Measurements from ENCODE around the gene FOXE3.

DNA sequence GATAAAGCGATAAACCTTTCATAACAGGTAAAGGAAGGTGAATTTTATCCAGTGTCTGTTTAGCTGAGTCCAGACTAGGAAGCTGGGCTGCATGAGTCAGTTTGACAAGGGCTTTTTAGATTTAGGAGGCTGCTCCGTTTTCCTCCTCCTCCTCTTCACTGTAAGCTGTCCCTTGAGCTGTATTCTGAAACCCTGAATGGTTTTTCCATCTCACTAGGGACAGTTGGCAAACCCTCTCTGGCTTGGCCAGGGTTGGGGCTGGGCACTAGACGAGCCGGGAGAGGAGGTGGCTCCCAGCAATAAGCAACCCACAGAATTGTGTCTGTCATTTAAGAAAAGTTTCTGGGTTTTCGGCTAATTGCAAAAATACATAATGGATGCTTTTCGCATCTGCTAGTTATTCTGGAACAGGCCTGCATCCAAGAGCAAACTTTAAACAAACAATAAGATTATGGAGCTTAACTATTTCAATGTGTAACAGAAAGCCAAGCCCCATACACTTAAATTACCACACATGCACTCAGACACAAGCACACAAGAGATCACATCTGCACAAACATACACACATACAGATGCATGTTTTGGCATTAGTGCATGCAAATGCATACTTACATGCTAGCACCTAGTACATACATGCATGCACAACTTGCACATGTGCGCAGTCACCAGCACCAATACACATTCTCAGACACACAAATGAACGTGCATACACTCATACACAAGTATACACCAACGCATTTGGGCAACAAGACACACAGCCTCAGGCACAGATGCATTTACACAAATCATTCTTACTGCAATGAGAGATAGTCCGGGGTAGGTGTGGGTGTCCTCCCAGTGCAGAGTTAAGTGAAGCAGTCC is 27.8 kb upstream of the FOXE3 start:
- TF ChIP-seq, protein P1, sequence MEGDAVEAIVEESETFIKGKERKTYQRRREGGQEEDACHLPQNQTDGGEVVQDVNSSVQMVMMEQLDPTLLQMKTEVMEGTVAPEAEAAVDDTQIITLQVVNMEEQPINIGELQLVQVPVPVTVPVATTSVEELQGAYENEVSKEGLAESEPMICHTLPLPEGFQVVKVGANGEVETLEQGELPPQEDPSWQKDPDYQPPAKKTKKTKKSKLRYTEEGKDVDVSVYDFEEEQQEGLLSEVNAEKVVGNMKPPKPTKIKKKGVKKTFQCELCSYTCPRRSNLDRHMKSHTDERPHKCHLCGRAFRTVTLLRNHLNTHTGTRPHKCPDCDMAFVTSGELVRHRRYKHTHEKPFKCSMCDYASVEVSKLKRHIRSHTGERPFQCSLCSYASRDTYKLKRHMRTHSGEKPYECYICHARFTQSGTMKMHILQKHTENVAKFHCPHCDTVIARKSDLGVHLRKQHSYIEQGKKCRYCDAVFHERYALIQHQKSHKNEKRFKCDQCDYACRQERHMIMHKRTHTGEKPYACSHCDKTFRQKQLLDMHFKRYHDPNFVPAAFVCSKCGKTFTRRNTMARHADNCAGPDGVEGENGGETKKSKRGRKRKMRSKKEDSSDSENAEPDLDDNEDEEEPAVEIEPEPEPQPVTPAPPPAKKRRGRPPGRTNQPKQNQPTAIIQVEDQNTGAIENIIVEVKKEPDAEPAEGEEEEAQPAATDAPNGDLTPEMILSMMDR (IDR thresholded peaks at IDR 0.05; ENCODE audit: low read depth, low read length, missing input control), result no peak
- TF ChIP-seq, protein P2, sequence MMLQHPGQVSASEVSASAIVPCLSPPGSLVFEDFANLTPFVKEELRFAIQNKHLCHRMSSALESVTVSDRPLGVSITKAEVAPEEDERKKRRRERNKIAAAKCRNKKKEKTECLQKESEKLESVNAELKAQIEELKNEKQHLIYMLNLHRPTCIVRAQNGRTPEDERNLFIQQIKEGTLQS (IDR thresholded peaks at IDR 0.05), result no peak
- TF ChIP-seq, protein P3, sequence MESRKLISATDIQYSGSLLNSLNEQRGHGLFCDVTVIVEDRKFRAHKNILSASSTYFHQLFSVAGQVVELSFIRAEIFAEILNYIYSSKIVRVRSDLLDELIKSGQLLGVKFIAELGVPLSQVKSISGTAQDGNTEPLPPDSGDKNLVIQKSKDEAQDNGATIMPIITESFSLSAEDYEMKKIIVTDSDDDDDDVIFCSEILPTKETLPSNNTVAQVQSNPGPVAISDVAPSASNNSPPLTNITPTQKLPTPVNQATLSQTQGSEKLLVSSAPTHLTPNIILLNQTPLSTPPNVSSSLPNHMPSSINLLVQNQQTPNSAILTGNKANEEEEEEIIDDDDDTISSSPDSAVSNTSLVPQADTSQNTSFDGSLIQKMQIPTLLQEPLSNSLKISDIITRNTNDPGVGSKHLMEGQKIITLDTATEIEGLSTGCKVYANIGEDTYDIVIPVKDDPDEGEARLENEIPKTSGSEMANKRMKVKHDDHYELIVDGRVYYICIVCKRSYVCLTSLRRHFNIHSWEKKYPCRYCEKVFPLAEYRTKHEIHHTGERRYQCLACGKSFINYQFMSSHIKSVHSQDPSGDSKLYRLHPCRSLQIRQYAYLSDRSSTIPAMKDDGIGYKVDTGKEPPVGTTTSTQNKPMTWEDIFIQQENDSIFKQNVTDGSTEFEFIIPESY (IDR thresholded peaks at IDR 0.05), result no peak
- TF ChIP-seq, protein P4, sequence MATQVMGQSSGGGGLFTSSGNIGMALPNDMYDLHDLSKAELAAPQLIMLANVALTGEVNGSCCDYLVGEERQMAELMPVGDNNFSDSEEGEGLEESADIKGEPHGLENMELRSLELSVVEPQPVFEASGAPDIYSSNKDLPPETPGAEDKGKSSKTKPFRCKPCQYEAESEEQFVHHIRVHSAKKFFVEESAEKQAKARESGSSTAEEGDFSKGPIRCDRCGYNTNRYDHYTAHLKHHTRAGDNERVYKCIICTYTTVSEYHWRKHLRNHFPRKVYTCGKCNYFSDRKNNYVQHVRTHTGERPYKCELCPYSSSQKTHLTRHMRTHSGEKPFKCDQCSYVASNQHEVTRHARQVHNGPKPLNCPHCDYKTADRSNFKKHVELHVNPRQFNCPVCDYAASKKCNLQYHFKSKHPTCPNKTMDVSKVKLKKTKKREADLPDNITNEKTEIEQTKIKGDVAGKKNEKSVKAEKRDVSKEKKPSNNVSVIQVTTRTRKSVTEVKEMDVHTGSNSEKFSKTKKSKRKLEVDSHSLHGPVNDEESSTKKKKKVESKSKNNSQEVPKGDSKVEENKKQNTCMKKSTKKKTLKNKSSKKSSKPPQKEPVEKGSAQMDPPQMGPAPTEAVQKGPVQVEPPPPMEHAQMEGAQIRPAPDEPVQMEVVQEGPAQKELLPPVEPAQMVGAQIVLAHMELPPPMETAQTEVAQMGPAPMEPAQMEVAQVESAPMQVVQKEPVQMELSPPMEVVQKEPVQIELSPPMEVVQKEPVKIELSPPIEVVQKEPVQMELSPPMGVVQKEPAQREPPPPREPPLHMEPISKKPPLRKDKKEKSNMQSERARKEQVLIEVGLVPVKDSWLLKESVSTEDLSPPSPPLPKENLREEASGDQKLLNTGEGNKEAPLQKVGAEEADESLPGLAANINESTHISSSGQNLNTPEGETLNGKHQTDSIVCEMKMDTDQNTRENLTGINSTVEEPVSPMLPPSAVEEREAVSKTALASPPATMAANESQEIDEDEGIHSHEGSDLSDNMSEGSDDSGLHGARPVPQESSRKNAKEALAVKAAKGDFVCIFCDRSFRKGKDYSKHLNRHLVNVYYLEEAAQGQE (IDR thresholded peaks at IDR 0.05), result no peak
- TF ChIP-seq, protein P5, sequence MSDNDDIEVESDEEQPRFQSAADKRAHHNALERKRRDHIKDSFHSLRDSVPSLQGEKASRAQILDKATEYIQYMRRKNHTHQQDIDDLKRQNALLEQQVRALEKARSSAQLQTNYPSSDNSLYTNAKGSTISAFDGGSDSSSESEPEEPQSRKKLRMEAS (IDR thresholded peaks at IDR 0.05), result no peak
- TF ChIP-seq GABPA (IDR thresholded peaks at IDR 0.05 in 1 of 2, conservative IDR thresholded peaks at IDR 0.05 in 1 of 2) (no peak), EGR1 (IDR thresholded peaks at IDR 0.05; ENCODE audit: low read depth in 2 of 2) (no peak), YY1 (IDR thresholded peaks at IDR 0.05) (no peak), TAF1 (conservative IDR thresholded peaks at IDR 0.05) (no peak), RAD21 (IDR thresholded peaks at IDR 0.05) (no peak)
